Measurements from ENCODE around the gene ZBTB45.

DNA sequence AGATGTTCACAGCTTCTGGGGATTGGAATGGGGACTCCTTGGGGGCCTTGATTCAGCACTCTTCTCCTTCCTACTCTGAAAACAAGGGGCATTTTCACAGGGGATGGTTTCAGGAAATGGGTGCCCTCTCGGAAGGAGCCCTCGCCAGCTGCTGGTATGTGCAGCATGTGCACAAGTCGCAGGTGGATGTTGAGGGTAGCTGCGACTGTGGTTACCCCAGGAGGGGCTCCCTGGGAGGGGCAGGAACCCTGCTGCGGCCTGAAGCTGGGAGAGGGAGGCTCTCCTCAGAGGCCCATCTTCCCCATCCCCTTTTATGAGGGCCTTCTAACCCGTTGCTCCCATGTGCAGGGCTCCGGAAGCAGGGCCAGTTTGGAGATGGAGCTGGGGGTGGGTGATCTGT is 37.2 kb downstream of the ZBTB45 start:
- TF ChIP-seq, protein P1, sequence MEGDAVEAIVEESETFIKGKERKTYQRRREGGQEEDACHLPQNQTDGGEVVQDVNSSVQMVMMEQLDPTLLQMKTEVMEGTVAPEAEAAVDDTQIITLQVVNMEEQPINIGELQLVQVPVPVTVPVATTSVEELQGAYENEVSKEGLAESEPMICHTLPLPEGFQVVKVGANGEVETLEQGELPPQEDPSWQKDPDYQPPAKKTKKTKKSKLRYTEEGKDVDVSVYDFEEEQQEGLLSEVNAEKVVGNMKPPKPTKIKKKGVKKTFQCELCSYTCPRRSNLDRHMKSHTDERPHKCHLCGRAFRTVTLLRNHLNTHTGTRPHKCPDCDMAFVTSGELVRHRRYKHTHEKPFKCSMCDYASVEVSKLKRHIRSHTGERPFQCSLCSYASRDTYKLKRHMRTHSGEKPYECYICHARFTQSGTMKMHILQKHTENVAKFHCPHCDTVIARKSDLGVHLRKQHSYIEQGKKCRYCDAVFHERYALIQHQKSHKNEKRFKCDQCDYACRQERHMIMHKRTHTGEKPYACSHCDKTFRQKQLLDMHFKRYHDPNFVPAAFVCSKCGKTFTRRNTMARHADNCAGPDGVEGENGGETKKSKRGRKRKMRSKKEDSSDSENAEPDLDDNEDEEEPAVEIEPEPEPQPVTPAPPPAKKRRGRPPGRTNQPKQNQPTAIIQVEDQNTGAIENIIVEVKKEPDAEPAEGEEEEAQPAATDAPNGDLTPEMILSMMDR (IDR thresholded peaks at IDR 0.05), result no peak
- no peak for TF ChIP-seq POLR2A (IDR thresholded peaks at IDR 0.05)
